ENCODE measurements around the gene C11orf24. TPM values are rescaled to one million over a fixed set of nuclear protein-coding genes. Genes with fewer than 3 reads are reported as not detected.
A peak's percentile ranks its signal among the peaks of the same experiment; 100 is the strongest.

Gene C11orf24
- total and polyA plus RNA-seq, 12 donors, result 8.8 to 46.5 (median 26.8) TPM

DNA sequence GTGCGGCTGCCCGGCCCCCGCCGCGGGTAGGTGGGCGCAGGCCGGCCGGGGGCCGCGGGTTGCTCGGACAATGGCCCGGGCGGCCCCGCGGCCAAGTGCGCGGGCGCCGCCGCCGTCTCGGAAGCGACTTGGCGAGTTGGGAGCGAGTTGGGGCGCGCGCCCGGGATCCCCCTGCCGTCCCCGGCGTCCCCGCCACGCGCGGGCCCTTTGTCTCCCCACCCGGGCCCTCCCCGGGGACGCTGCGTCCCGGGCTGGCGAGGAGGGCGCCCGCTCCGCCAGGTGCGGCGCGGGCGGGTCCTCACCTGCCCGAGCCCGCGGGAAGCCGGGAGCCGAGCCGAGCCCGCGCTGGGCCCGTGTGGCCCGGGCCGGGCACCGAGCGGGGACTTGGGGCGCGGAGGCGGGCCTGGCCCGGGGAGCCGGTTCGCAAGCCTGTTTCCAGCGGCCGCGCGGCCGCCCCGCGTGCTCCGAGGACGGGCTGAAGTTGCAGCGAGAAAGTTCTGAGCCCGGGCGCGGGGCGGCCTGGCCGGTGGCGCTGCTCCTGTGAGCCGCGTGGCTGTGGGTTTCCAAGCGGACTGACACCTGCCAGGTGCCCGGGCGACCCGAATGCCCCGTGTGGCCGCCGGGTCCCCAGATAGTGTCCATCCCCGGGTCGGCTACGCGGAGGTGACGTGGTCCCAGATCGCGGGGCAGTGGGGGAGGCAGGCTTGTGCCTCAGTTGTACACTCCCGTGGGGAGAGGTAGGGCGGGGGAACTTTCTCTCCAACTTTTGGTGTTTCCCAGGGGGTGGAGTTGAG, 41.2 kb upstream of the C11orf24 start:
- H3K4me3 ChIP-seq, result peak overlapping the region in 2 of 4 donors; percentile 26 to 97
- H3K4me1 ChIP-seq (replicated peaks in 1 of 2), result peaks cover 34 to 47% of the 10 kb centered on the region in 2 donors
- H3K9me3 ChIP-seq (replicated peaks in 1 of 3), result no peaks in the 10 kb centered on the region
- no peak for TF ChIP-seq POLR2A (IDR thresholded peaks at IDR 0.05)
- TF ChIP-seq, protein P1, sequence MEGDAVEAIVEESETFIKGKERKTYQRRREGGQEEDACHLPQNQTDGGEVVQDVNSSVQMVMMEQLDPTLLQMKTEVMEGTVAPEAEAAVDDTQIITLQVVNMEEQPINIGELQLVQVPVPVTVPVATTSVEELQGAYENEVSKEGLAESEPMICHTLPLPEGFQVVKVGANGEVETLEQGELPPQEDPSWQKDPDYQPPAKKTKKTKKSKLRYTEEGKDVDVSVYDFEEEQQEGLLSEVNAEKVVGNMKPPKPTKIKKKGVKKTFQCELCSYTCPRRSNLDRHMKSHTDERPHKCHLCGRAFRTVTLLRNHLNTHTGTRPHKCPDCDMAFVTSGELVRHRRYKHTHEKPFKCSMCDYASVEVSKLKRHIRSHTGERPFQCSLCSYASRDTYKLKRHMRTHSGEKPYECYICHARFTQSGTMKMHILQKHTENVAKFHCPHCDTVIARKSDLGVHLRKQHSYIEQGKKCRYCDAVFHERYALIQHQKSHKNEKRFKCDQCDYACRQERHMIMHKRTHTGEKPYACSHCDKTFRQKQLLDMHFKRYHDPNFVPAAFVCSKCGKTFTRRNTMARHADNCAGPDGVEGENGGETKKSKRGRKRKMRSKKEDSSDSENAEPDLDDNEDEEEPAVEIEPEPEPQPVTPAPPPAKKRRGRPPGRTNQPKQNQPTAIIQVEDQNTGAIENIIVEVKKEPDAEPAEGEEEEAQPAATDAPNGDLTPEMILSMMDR (IDR thresholded peaks at IDR 0.05), result no peak
- peak overlapping the region in 3 of 5 donors; percentile 51 to 92 (median 91) for H3K27ac ChIP-seq
- intact Hi-C loops (cut with DNase I), result loop anchor here (5.0 kb wide), 2 partner anchors 59 to 74 kb away; no protein-coding TSS in a partner anchor
- WGBS, 4 donors, result 0 to 3% (median 1%) methylated on average over 11 to 98 of the region's 102 CpGs
- no peaks in the 10 kb centered on the region for H3K27me3 ChIP-seq
- DNase-seq, result no peak
- no peaks in the 10 kb centered on the region for H3K36me3 ChIP-seq (replicated peaks in 1 of 2)

GRCh38 chr11:68312117-68312779, 40.5 kb upstream of the C11orf24 start, which contains the start of gene LRP5:
Gene LRP5, plus strand, starts transcription at chr11:68312591. Its CDS starts 124 bp downstream, at chr11:68312715.
- Histone ChIP-seq H3K36me3 (replicated peaks in 1 of 2) (no peaks in the 10 kb centered on the region), H3K9me3 (replicated peaks in 1 of 3) (no peaks in the 10 kb centered on the region), H3K27ac (peak within 1 kb of the TSS in 3 of 5 donors; percentile 62 to 92 (median 91)), H3K4me3 (peak within 1 kb of the TSS in 2 of 4 donors; percentile 26 to 97), H3K27me3 (no peaks in the 10 kb centered on the region), H3K4me1 (replicated peaks in 1 of 2) (peaks cover 34 to 40% of the 10 kb centered on the region in 2 donors)
- peak in 1 of 2 donors; percentile 29 for TF ChIP-seq POLR2A (IDR thresholded peaks at IDR 0.05)
- TF ChIP-seq, protein P1 (IDR thresholded peaks at IDR 0.05), result no peak
- DNase-seq, result peak in 1 of 7 donors; percentile 37
- intact Hi-C loops (cut with DNase I), result loop anchor here (5.0 kb wide), 2 partner anchors 60 to 75 kb away; no protein-coding TSS in a partner anchor
- 2 to 55% (median 26%) methylated on average over 2 to 84 of the region's 85 CpGs for WGBS, 4 donors

- TF ChIP-seq, protein P1 (IDR thresholded peaks at IDR 0.05), result no peak
- TF ChIP-seq POLR2A (IDR thresholded peaks at IDR 0.05), result no peak
- intact Hi-C loops (cut with DNase I), result loop anchor here (5.0 kb wide), 2 partner anchors 61 to 76 kb away; no protein-coding TSS in a partner anchor
- 79 to 83% (median 81%) methylated on average over 25 of the region's 25 CpGs for WGBS, 4 donors
- DNase-seq, result peak in 1 of 7 donors; percentile 58
- no peaks in the 10 kb centered on the region for H3K36me3 ChIP-seq (replicated peaks in 1 of 2)
- peak overlapping the region in 1 of 4 donors; percentile 97 for H3K4me3 ChIP-seq
- peaks cover 29 to 32% of the 10 kb centered on the region in 2 donors for H3K4me1 ChIP-seq (replicated peaks in 1 of 2)
- peak overlapping the region in 3 of 5 donors; percentile 50 to 91 (median 62) for H3K27ac ChIP-seq
- no peaks in the 10 kb centered on the region for H3K9me3 ChIP-seq (replicated peaks in 1 of 3)
- no peaks in the 10 kb centered on the region for H3K27me3 ChIP-seq
Measured at GRCh38 chr11:68311160-68312116, 39.7 kb upstream of the C11orf24 start.
